GM21737 (cell line): ENCODE results near the gene ADAMTS1.
"Not testable (repeated sequence)": the region's sequence is repeated elsewhere in the genome, so short reads cannot be mapped to it uniquely, and the experiment has no call there.

Experiments
- ATAC-seq: cut with Tn5 transposase; IDR thresholded peaks from one replicate; pipeline ENCODE4 v1.9.1; 2021; ENCODE audit warnings: mild to moderate bottlenecking, moderate library complexity; ENCODE audit not compliant: unreplicated experiment

The ADAMTS1 gene

GRCh38 chr21:26845066-26845758 lies at the start of gene ADAMTS1:
Gene ADAMTS1 (minus strand): TSS chr21:26845409. CDS start chr21:26844954, 455 bp downstream.
- no peak for ATAC-seq

GRCh38 chr21:26892151-26892550 lies 46.9 kb upstream of the ADAMTS1 start:
- ATAC-seq: no peak

DNA sequence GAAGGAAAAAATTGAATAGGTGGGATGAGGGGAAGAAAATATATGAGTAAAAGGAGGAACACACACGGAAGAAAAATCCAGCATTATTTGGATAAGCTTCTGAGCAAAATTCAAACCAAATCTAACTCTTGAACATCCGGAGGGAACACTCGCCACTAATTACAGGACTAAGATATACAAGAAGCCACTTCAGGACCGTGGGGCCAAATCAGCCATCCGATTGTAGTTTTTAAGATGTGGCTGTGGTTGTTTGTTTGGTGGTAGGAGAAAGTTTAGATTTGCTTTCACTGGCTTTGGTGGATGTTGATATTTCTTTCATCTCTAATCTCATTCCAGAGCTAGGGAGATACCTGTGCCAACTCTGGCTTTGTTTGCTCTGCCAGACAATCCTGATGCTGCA lies 43.7 kb upstream of the ADAMTS1 start:
- ATAC-seq: no peak

- ATAC-seq: no peak
Measured at GRCh38 chr21:26888256-26888655, 43.0 kb upstream of the ADAMTS1 start.

DNA sequence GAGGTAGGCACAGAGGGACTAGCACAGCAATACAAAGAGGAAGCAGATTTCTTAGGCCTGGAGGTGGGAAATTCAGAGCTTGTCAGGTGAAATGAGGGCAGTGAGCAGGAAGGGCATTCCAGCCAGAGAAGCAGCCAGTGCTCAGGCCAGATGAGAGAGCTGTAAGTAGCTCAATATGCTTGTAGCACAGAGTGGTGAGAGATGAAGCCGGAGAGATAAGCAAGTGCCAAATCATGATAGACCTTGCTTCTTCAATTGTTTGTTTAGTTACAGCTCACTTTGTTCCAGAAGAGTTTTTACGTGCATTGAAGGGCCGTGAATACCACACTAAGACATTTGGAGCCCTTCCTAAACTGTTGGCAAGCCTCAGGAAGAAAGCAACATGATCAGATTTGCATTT lies 42.0 kb upstream of the ADAMTS1 start:
- no peak for ATAC-seq

DNA sequence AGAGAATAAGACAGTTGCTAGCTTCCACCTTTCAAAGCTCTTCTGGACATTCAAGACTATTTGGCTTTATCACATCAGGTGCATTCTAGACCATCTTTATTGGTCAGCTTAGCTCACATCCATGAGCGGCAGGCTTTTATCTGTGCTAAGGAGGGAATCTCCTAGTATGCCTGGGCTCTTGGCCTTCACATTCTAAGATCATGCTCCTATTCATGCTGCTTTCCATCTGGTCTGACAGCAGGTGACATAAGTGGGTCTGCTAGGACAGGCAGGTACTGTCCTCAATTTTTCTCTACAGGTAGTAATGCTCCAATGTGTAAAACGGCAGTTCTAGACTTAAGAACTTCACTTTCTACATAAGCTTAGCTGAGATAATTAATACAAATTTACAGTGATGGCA lies 39.2 kb upstream of the ADAMTS1 start:
- ATAC-seq: no peak

DNA sequence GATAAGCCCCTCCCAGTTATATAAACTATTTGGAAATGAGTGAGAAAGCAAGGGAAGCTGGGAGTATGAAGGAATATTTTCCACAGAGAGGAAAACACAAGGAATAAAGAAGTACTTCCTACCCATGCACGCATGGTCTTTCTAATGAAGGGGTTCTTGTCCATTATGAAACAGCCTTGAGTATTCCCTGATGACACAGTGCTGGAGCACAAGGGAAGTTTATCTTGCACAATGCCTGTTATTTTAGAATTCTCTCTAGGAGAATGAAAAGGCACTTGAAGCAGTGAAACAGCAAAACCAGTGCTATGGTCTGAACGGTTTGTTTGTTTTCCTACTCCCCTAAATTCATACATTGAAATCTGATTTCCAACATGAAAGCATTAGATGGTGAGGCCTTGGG lies 38.6 kb upstream of the ADAMTS1 start:
- ATAC-seq: no peak

- ATAC-seq: no peak
Measured at GRCh38 chr21:26881504-26882228, 36.5 kb upstream of the ADAMTS1 start.

- ATAC-seq: no peak
Measured at GRCh38 chr21:26877018-26877417, 31.8 kb upstream of the ADAMTS1 start.

DNA sequence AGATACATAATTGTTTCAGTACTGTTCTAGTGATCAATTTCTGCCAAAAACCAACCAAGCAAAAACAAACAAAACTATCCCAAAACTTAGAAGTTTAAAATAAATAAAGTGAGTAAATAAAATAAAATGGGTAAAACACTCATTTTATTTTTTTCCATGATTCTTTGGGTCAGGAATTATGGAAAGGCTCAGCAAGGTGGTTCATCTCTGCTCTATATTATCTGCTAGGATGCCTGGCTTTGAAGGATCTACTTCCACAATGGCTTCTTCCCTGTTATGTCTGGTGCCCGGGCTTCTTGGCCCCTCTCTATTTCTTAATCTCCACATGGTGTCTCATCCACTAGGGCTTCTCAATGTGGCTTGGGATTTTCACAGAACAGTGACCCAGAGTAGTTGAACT lies 29.1 kb upstream of the ADAMTS1 start:
- no peak for ATAC-seq

GRCh38 chr21:26865857-26866256 lies 20.6 kb upstream of the ADAMTS1 start:
- no peak for ATAC-seq

- ATAC-seq: not testable (repeated sequence)
Measured at GRCh38 chr21:26856871-26857350, 11.7 kb upstream of the ADAMTS1 start.

GRCh38 chr21:26854695-26855094 lies 9.5 kb upstream of the ADAMTS1 start:
- ATAC-seq: not testable (repeated sequence)

GRCh38 chr21:26852423-26852822 lies 7.2 kb upstream of the ADAMTS1 start:
- ATAC-seq: no peak

DNA sequence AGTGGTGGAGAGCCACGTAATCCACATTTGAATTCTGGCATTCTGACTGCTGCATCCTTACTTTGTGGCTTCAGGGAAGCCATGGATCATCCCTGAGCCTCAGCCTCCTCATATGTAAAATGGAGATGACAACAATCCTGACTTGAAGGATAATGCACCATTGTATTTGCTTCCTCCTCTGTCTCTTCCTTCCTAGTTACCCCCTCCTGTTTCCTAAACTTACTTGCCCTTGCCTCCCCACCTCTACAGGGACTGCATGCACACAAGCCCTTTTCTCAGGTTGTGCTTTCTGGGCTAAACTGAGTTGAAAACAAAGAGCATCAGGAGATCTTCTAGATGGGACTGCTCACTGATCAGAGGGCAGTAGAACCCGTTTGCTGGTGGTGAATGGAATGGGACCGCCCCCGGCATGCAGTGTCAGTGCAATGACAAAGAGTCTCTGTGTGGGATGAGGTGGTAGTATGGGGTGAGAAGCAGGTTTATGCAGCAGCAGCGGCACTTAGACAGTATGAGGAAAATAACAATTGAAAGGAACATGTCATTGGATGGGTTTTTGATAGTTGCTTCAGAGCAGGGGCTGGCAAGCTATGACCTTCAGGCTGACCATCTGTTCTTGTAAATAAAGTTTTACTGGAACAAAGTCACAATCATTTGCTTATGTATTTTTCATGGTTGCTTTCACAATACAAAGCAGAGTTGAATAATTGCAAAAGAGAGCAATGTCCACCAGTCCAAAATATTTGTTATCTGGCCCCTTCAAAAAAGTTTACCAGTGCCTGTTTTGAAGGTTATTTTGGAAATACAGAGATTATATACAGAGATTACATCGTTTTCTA lies 6.1 kb upstream of the ADAMTS1 start:
- ATAC-seq: no peak

DNA sequence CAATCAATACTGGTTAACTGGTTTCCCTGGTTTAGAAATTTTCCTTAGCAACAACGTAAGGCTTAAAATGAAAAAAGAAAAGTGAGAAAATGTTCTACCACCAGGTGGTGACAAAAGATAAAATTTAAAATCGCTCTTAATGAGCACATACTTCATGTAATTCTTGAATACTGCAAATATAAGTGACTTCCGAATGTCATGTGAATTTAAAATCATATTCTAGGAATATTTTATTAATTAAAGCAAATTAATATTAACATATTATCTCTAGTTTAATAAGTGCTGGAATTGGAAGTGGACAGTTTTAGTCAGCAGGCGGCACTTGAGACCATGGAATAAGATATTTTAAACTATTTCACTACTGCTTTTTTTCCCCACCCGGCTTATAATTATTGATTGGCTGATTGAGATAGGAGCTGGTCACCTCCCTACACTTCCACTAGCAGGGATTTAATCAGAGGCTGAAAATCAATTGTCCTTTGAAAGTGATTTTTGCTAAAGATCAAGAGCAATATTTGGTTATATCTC lies 5.0 kb upstream of the ADAMTS1 start:
- ATAC-seq: no peak

GRCh38 chr21:26849428-26850115 lies 4.4 kb upstream of the ADAMTS1 start:
- no peak for ATAC-seq

DNA sequence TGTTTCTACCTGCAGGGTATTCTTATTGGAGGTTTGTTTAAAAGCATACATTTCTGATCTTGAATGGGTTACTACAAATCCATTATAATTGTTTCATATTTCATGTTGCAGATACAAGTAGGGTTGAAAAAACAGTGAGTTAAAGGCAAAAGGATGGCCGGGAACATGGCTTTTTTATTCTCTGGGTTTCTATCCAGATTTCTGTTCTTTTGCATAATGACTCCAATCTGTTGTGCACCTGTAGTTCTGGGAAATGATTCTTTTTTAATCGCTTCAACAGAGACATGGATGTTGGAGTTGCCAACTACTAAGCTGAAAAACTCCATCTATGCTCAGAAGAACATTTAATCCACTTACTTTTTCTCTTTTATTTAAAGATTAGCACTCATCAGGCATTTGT lies 2.7 kb upstream of the ADAMTS1 start:
- ATAC-seq: no peak

- no peak for ATAC-seq
Measured at GRCh38 chr21:26847002-26847401, 1.8 kb upstream of the ADAMTS1 start.

DNA sequence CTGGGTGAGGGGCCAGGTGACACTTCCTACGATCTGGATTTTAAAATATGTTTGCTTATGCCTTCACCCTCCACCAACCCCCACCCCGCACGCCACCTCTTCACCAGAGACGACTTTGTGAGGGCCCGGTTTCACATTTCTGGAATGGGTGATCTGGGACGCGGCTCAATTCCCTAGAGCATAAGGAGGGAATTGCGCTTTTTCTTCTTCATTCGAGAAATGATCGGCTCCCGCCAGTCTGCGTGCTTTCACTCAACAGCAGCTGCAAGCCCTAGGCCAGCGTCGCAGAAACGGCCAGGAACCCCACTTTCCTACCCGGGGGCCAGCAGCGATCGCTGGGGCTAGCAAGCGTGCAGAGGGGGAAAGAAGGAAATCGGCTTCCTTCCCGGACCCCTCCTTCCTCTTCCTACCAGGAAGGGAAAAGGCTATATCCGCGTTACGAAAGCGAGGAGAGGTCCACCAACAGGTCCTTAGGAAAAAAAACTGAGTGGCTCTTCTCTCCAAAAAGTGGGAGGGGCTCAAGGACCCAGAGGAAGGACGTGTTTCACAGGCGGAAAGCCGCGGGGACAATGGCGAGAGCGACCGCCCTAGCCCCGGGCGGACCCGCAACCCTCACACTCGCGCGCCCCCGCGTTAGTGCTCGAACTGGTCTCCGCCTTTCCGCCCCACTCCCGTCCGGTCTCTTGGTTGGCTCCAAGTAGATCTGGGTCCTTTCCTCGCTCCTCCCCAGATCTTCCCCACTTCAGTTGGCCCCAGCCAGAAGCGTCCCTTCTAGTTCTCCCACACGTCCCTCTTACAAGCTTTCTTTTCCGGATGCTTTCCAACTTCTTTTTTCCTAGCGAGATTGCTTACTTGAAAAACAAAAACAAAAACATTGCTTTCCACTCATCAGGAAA lies 1.1 kb upstream of the ADAMTS1 start:
- ATAC-seq: no peak
